Tibial artery (tissue), 4 donors: Measurements from ENCODE around the gene YWHAE.

ENCODE experiments used
- DNase-seq, 2 donors: peaks; one replicate each; pipeline ENCODE4 v3.0.0-alpha.2; 2019
- H3K27ac ChIP-seq, 2 donors: fragments of 200-600 bp; sonication (generic) in 1 of 2; 1 replicate in 1 of 2; 2 replicates in 1 of 2; pipeline ENCODE4 v1.5.1; 2018 to 2019; ENCODE audit warnings: mild to moderate bottlenecking in 1 of 2
- H3K27me3 ChIP-seq, 2 donors: fragments of 200-600 bp; sonication (generic) in 1 of 2; one replicate each; pipeline versions ENCODE4 v1.5.1 to v1.6.0; 2016 to 2019
- H3K36me3 ChIP-seq, 3 donors: fragments of 200-600 bp; sonication (generic) in 2 of 3; one replicate each; pipeline ENCODE4 v1.5.1; 2016 to 2019; ENCODE audit warnings: mild to moderate bottlenecking in 2 of 3
- H3K4me1 ChIP-seq, 4 donors: fragments of 200-600 bp; sonication (generic) in 2 of 4; 1 replicate in 3 of 4; 2 replicates in 1 of 4; pipeline ENCODE4 v1.5.1; 2016 to 2019
- H3K4me3 ChIP-seq, 2 donors: fragments of 200-600 bp; sonication (generic) in 1 of 2; 1 replicate in 1 of 2; 2 replicates in 1 of 2; pipeline ENCODE4 v1.5.1; 2018 to 2019; ENCODE audit warnings: mild to moderate bottlenecking in 2 of 2
- H3K9me3 ChIP-seq, 3 donors: fragments of 200-600 bp; sonication (generic) in 1 of 3; one replicate each; pipeline ENCODE4 v1.5.1; 2016 to 2019
- intact Hi-C: fragments of 100-400 bp; cut with DNase I; formaldehyde crosslinking; loops from one replicate; pipeline ENCODE4 v1.15.0; 2023; ENCODE audit warnings: low total_unique reads
- TF ChIP-seq, protein P1 (sequence below), 2 experiments: fragments of 200-600 bp in 1 of 2; fragments of 450-650 bp in 1 of 2; IDR thresholded peaks; one replicate each; pipeline ENCODE4 v1.5.1; 2017 to 2019; ENCODE audit warnings: antibody characterized with exemption in 2 of 2, mild to moderate bottlenecking in 1 of 2, moderate library complexity in 1 of 2

The YWHAE gene

DNA sequence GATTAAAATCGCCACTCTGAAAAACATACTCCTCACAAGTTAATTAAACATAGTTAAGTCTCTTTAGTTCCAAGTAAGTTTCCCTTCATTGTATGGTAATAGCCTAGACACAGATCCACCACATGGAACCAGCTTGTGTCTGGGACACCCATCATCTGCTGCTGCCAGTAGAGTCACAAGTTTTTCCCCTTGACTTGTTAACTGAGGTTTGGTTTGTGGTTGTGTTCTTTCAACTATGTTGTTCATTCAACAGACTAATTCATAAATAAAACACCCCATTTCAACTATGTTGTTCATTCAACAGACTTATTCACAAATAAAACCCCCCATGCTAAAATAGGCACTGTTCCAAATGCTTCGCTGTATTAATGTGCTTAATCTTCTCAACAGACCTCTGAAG is 24.4 kb downstream of the YWHAE start:
- H3K27me3 ChIP-seq = no peaks in the 10 kb centered on the region
- no peak for DNase-seq
- peak overlapping the region; percentile 64 to 70 for H3K27ac ChIP-seq
- no peak overlapping the region for H3K4me3 ChIP-seq
- peaks cover 0 to 11% (median 0%) of the 10 kb centered on the region in 3 donors for H3K36me3 ChIP-seq
- peaks cover 3 to 100% (median 77%) of the 10 kb centered on the region in 4 donors for H3K4me1 ChIP-seq
- intact Hi-C loops = no loop called here
- no peaks in the 10 kb centered on the region for H3K9me3 ChIP-seq
- TF ChIP-seq, protein P1, sequence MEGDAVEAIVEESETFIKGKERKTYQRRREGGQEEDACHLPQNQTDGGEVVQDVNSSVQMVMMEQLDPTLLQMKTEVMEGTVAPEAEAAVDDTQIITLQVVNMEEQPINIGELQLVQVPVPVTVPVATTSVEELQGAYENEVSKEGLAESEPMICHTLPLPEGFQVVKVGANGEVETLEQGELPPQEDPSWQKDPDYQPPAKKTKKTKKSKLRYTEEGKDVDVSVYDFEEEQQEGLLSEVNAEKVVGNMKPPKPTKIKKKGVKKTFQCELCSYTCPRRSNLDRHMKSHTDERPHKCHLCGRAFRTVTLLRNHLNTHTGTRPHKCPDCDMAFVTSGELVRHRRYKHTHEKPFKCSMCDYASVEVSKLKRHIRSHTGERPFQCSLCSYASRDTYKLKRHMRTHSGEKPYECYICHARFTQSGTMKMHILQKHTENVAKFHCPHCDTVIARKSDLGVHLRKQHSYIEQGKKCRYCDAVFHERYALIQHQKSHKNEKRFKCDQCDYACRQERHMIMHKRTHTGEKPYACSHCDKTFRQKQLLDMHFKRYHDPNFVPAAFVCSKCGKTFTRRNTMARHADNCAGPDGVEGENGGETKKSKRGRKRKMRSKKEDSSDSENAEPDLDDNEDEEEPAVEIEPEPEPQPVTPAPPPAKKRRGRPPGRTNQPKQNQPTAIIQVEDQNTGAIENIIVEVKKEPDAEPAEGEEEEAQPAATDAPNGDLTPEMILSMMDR (IDR thresholded peaks at IDR 0.05) = no peak

DNA sequence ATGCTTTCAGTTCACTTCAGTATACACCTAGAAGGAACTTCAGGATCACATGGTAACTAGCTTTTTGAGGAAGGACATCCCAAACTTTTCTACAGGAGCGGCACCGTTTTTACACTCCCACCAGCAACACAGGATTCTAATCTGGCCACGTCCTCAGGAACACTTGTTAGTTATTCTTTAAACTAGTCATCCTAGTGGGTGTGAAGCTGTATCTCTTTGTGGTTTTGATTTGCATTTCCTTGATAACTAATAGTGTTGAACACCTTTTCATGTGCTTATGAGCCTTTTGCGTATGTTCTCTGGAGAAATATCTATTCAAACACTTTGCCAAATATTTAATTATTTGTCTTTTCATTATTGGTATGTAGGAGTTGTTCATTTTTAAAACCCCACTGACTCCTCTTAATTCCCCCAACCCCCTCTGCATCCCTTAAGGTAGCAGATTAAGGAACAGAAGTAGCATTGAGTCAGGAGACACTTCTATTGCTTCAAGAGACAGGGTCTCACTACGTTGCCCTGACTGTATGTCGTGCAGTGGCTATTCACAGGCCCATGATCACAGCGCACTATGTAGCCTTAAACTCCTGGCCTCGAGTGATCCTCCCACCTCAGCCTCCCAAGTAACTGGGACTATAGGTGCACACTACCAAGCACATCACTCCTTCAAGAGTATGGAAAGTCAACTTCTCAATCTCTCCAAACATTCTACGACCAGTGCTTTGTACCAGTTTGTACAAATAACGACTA is 25.4 kb downstream of the YWHAE start:
- intact Hi-C loops = no loop called here
- H3K9me3 ChIP-seq = no peaks in the 10 kb centered on the region
- peaks cover 0 to 11% (median 0%) of the 10 kb centered on the region in 3 donors for H3K36me3 ChIP-seq
- H3K27me3 ChIP-seq = no peaks in the 10 kb centered on the region
- peaks cover 3 to 97% (median 69%) of the 10 kb centered on the region in 4 donors for H3K4me1 ChIP-seq
- DNase-seq = no peak
- H3K27ac ChIP-seq = peak overlapping the region; percentile 64 to 70
- TF ChIP-seq, protein P1 (IDR thresholded peaks at IDR 0.05) = no peak
- H3K4me3 ChIP-seq = no peak overlapping the region

DNA sequence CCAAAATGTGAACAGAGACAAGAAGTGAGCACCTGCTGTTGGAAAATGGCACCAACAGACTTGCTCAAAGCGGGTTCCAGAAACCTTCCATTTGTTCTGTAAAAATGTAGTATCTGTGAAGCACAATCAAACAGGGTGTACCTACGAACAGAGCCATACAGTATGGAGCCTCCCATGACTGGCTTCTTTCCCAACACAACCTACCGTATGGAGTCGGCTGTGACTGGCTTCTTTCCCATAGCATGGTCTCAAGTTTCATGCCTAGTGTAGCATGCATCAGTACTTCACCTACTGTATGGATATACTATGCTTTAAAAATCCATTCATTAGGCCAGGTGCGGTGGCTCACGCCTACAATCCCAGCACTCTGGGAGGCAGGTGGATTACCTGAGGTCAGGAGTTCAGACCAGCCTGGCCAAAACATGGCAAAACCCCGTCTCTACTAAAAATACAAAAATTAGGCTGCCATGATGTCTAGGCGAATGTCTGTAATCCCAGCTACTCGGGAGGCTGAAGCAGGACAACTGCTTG is 26.2 kb downstream of the YWHAE start:
- no peak for DNase-seq
- H3K9me3 ChIP-seq = no peaks in the 10 kb centered on the region
- H3K27ac ChIP-seq = peak overlapping the region in 1 of 2 donors; percentile 64
- H3K4me1 ChIP-seq = peaks cover 3 to 97% (median 68%) of the 10 kb centered on the region in 4 donors
- peaks cover 0 to 11% (median 0%) of the 10 kb centered on the region in 3 donors for H3K36me3 ChIP-seq
- no peaks in the 10 kb centered on the region for H3K27me3 ChIP-seq
- no peak overlapping the region for H3K4me3 ChIP-seq
- intact Hi-C loops = no loop called here
- TF ChIP-seq, protein P1 (IDR thresholded peaks at IDR 0.05) = no peak

DNA sequence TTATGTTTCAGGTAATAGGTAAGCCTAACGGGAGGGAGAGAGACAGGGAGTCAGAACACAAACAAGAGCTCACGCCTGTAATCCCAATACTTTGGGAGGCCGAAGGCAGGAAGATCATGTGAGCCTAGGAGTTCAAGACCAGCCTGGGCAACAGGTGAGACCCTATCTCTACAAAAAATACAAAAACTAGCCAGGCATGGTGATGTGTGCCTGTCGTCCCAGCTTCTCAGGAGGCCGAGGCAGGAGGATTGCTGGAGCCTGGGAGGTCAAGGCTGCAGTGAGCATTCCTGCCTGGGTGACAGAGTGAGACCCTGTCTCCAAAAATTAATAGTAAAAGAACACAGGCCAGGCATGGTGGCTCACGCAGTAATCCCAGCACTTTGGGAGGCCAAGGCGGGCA is 27.4 kb downstream of the YWHAE start:
- DNase-seq = no peak
- Histone ChIP-seq H3K27me3 (no peaks in the 10 kb centered on the region), H3K9me3 (no peaks in the 10 kb centered on the region), H3K27ac (peak overlapping the region in 1 of 2 donors; percentile 12), H3K4me3 (no peak overlapping the region), H3K4me1 (peaks cover 0 to 97% (median 68%) of the 10 kb centered on the region in 4 donors), H3K36me3 (peaks cover 0 to 11% (median 0%) of the 10 kb centered on the region in 3 donors)
- intact Hi-C loops = no loop called here
- TF ChIP-seq, protein P1 (IDR thresholded peaks at IDR 0.05) = no peak

DNA sequence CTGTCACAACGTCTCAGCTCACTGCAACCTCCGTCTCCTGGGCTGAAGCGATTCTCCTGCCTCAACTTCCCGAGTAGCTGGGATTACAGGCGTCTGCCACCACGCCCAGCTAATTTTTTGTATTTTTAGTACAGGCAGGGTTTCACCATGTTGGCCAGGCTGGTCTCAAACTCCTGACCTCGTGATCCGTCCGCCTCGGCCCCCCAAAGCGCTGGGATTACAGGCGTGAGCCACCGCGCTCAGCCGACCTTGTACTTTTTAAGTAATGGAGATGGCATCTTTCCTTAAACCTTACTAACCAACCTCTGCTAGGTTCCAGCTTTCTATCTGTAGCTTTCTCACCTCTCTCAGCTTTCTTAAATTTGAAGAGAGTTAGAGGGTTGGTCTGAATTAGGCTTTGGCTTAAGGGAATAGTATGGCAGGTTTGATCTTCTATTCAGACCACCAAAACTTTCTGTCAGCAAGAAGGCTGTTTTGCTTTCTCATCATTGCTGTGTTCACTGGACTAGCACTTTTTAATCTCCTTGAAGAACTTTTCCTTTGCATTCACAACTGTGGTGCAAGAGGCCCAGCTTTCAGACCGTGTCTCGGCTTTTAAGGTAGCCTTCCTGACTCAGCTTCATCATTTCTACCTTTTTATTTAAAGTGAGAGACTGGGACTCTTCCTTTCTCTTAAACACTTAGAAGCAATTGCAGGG is 28.0 kb downstream of the YWHAE start:
- peak overlapping the region in 1 of 2 donors; percentile 12 for H3K27ac ChIP-seq

More for the DNA sequence above, 28.0 kb downstream of the YWHAE start:
- no peaks in the 10 kb centered on the region for H3K27me3 ChIP-seq
- H3K4me1 ChIP-seq = peaks cover 0 to 97% (median 66%) of the 10 kb centered on the region in 4 donors
- H3K9me3 ChIP-seq = no peaks in the 10 kb centered on the region
- DNase-seq = no peak
- H3K4me3 ChIP-seq = no peak overlapping the region
- TF ChIP-seq, protein P1 (IDR thresholded peaks at IDR 0.05) = no peak
- intact Hi-C loops = no loop called here
- H3K36me3 ChIP-seq = peaks cover 0 to 11% (median 0%) of the 10 kb centered on the region in 3 donors
